ENCODE measurements around the gene DMRTB1.

The DMRTB1 gene

DNA sequence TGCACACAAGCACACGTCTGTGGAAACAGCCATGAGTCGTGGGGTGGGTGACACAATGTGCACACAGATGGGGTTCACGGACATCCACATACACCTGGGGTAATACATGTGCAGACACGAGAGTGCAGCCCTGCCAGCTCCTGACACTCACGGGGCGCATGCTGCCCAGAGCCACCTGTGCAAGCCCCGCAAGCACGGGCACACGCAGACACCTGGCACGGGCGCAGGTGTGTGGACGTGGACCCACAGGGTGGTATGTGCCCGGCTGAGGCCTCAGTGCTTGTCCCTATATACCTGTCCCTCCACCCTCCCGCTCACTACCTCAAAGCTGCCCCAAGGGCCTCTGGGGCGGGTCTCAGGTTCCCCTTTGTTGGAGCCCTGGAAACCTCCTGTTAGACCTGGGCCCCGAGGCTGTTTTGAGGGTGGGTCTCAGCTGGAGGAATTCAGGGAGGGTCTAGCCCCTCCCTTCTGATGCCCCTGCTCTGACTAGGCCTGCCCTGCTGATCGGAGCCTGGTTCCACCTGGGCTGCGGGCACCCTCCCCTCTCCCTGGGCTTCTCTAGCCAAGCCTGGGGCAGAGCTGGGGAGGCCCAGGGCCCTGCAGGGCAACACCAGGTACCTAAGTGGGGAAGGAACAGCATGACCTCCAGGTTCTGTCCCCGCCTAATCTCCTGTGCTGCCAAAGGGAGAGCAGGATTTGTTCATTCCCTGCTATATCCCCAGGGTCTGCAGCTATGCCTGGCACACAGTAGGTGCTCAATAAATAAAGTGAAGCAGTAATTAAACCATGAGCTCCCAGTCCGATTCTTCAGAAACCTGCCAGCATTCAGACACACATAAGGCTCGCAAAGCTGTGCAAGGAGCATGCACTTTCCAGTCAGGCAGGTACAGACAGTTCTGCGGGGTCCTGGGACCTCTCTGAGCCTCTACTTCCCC lies 49.1 kb downstream of the DMRTB1 start:
- DNase-seq (ENCODE audit: low read depth): no peak

- no peak for DNase-seq (ENCODE audit: low read depth)
These were observed 49.9 kb downstream of the DMRTB1 start for GRCh38 chr1:53508991-53509666.

DNA sequence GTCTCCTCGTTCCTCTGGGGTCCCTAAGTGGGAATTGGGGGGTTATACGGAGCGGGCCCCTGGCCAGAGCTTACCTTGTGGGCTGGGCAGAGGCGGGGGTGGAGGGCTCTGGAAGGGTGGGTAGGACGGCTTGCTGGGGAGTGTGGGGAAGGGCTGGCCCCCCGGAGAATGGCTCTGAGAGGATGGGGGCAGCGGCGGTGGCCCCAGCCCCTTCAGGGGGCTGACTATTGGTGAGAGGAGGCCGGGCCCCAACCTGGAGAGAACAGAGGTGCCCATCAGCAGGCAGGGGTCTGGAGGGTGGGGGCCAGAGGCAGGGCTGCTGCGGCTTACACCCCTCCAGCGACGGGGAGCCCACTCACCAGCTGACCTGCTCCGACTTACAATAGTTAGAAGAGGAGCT lies 50.6 kb downstream of the DMRTB1 start:
- no peak for DNase-seq (ENCODE audit: low read depth)

- DNase-seq (ENCODE audit: low read depth): no peak
These were observed 51.0 kb downstream of the DMRTB1 start for GRCh38 chr1:53510215-53510614.

DNA sequence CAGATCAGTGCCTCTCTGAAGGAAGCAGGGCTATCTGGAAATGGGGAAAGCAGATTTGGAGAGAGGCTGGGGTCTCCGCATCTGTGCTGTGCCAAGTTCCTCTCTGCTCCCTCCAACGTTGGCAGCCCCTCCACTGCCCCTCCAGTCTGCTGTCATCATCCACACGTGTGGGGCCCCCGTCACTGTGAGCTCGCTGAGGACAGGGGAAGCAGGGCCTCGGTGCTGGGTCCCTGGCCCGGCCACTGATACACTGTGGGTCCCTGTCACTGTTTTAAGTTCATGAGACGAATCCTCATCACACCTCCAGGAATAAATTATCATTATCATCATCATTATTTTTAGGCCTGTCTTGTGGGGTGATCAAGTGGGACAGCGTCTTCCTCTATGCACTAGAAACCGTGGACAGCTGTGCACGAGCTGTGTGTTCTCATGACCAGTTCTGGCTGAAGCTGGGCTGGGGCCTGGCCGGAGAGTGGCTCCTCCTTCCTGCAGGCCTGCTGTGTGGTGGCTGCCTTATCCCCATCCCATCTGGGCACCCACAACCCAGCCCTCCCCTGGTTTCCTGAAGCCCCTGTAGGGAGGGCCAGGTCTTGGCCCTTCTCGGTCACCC lies 52.2 kb downstream of the DMRTB1 start:
- DNase-seq (ENCODE audit: low read depth): no peak

DNA sequence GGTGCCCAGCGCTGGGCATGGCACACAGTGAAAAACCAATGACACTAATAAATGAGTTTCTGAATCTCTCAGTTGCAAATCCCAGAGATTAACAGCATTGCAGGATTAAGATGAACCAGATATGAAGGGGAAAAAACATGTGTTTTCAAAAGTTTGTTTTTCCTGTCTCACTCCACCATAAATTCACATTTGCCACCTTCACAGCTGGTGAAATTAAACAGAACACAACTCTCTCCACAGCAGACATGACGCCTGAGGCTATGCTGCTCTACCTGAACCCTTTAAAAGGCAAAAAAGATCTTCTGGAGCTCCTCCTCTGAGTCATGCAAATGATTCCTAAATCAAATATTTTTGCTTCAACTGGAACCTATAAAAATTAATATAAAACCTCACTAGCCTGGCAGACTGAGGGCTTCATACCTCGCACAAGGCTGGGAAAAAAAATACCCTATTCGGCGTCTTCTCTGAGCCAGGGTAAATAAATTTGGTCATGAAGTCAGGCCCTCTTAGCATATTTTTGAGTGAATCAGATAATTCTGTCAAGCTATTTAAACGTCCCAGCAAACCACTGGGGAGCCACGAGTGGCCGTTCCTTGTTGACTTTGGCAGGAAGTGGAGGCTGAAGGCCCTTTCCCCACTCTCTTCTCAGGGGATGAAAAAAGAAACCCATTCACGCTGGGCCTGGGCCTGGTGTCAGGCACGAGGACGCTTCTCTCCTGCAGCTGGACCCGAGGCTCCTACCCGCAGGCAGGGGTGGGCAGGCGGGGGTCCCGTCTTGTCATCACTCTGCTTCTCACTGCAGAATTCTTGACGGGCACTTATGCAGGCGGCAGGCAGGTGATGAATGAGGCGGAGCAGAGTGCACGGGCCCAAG lies 53.0 kb downstream of the DMRTB1 start:
- no peak for DNase-seq (ENCODE audit: low read depth)

- no peak for DNase-seq (ENCODE audit: low read depth)
These were observed 53.9 kb downstream of the DMRTB1 start for GRCh38 chr1:53512807-53513755.

DNA sequence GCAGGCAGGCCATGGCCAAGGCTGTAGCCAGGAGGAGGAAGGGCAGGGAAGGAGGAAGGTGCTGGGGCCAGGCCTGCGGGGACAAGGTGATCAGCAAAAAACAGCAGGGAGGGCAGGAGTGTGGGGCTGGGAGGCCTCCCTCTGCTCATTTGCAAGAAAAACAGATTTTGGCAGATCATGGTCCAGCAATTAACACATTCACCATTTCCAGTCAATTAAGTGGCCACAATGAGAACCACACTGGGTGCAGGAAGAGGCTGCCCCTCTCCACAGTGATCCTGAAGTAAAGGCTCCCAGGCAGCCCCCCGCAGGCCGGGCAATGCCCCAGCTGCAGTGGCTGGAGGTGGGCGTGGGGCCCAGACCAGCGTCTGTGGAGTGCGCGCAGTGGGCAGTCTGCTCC lies 54.6 kb downstream of the DMRTB1 start:
- DNase-seq (ENCODE audit: low read depth): no peak

DNA sequence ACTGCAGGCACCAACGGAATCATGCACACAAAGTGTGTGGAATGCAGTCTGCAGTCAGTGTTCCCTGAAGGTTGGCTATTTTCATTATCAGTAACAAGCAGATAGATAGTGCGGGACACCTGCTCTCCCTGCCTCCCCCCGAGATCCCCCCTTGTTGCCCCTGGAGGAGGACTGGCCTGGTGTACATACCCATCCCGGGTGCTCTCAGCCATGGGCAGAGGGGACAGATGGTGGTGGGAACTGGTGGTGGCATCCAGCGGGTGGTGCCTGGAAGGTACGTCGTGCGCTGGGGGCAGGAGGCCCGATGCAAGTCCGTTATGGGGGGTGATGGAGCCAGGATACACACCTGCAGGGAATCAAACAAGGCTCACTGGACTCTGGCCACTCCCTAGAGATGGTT lies 55.2 kb downstream of the DMRTB1 start:
- no peak for DNase-seq (ENCODE audit: low read depth)

GRCh38 chr1:53516181-53516580 lies 57.0 kb downstream of the DMRTB1 start:
- no peak for DNase-seq (ENCODE audit: low read depth)

All from activated T-helper 1 cell treated with Interleukin-2 at 50 U/mL for 16 hours (primary cell).